ENCODE results near the gene PSMB9.
"Not testable (repeated sequence)": the region's sequence is repeated elsewhere in the genome, so short reads cannot be mapped to it uniquely, and the experiment has no call there.

Gene PSMB9

GRCh38 chr6:32853541-32854375 lies at the start of gene PSMB9, which contains the start of gene TAP1:
Gene PSMB9, plus strand, starts transcription at chr6:32854192. Its CDS starts 38 bp downstream, at chr6:32854230.
Gene TAP1, minus strand, starts transcription at chr6:32853704. Its CDS starts 68 bp downstream, at chr6:32853636.
- peak; percentile 94 for DNase-seq

GRCh38 chr6:32805404-32805803 lies 48.6 kb upstream of the PSMB9 start:
- DNase-seq: not testable (repeated sequence)

- no peak for DNase-seq
Observed at GRCh38 chr6:32807020-32807580, 46.9 kb upstream of the PSMB9 start.

- no peak for DNase-seq
Observed at GRCh38 chr6:32809171-32809570, 44.8 kb upstream of the PSMB9 start.

DNA sequence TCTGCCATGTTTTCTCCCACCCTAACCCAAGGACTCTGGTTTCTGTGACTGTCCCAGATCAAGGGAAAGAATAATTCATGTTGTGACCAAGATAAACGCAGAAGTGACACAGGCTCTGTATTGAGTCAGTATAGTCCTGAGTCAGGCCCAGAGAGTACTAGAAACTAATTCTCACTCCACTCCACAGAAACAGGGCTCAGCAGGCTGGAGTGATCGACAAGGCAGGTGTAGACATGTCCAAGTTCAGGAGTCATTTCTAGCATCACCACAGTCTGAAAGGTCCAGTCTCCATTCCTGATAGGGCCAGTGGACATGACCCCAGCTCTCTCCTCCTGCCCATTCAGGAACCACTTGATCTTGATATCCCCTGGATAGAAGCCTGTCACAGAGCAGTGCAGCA lies 39.8 kb upstream of the PSMB9 start:
- DNase-seq: no peak

DNA sequence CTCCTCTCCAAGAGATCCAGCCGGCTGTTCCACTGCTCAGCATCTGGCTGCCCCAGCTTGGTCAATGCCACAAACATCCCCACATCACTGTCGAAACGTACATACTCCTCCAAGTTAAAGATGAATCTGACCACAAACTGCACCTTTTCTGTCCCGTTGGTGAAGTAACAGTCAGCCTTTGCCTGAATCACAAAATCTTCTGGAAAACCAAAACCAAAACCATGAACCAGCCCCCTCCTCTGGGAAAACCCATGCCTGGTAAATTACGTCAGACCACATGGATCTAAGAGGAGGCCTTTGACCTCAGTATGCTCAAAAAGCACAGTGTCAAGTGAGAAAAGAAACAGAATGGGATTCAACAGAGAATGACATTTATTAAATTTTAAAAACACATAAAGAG lies 38.9 kb upstream of the PSMB9 start:
- no peak for DNase-seq

DNA sequence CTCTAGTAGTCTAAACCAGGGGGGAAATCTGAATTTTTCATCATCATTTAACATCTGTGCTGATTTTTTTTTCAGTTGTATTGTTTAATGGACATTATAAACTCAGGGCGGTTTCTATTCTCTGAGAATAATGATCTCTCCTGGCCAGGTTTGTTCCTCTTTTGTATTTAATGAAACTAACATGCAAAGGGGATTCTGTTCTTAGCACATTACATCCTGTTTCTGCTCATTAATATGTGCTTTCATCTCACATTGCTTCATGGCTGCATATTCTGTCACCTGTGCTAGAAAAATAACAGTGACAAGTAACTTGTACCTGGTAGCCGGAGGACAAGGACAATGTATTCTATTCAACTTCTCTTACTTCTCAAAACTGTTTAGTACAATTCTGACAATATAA lies 38.0 kb upstream of the PSMB9 start:
- no peak for DNase-seq

DNA sequence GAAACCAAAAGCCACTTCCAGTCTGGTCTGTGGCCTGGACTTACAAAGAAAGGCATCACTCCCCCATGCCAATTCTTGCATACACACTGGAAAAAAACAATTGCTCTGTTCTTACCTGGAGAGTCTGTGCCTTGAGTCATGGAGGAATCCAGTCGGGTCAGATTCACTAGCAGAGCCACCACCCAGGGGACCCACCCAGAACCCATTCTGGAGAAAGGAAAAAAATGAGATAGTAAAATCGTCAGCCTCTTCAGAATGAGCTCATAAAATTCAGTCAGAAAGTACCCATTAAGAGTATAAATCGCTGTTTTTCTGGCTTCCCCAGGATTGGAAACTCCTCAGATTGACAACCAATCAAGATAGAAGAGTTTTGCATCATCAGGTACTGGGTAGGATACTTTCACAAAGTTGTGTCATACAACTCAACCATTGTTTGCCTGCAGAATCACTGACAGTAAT lies 37.2 kb upstream of the PSMB9 start, which contains the start of gene HLA-DOB:
Gene HLA-DOB (minus strand): TSS at position 257 of the 459 bp plus-strand sequence. CDS start 51 bp downstream, at position 206.
- no peak for DNase-seq

GRCh38 chr6:32818867-32819266 lies 35.1 kb upstream of the PSMB9 start:
- DNase-seq: no peak

DNA sequence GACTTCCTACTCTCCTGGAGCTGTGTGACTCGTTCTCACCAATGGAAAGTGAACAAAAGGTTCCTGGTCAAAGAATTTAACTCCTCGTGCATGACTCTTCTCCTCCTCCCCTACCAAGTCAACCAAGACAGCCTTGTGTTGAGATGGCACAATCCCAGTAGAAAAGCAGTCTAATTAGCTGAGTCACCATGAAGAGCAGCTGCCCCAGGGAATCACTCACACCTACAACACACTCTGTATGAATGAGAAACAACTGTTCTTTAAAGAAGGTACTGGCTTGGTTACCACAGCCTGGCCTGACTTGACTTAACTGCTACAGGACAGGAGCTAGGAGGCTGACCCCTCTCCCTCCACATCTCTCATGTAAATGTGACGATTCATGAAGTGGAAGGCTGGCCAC lies 34.3 kb upstream of the PSMB9 start:
- no peak for DNase-seq

GRCh38 chr6:32825966-32826365 lies 28.0 kb upstream of the PSMB9 start:
- no peak for DNase-seq

DNA sequence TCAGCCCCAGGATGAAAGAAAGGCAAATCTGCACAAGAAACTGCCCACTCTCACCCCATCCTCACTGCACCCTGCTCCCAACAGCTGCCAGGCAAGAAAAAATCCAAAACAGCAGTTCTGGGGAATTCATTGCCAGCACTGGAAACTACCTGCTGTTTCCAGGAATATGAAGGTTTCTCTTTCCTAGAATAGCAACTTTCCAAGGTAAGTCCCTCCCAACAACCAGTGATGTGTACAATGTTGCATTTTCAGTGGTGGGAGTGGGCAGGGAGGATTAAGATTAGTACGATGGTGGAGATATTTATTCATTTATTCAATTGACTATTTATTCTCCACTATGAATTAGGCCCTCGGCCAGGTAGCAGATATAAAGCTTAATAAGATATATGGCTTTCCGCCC lies 27.0 kb upstream of the PSMB9 start:
- DNase-seq: no peak

GRCh38 chr6:32829495-32829894 lies 24.5 kb upstream of the PSMB9 start:
- no peak for DNase-seq

DNA sequence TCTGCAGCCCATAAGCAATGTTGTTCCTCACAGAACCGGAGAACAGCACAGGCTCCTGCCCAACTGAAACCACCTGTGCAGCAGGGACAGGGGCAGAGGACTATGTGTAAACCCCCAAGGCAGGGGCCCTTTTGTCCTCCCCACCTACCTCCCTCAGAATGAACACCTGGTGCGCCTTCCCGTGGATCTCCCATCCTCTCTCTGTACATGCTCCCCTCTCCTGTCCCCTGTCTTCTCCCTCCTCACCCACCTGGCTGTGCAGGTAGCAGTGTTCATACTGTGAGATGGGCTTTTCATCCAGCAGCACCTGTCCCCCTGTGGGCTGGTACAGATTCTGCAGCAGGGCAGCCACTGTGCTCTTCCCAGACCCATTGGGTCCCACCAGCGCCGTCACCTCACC lies 24.0 kb upstream of the PSMB9 start:
- DNase-seq: no peak

DNA sequence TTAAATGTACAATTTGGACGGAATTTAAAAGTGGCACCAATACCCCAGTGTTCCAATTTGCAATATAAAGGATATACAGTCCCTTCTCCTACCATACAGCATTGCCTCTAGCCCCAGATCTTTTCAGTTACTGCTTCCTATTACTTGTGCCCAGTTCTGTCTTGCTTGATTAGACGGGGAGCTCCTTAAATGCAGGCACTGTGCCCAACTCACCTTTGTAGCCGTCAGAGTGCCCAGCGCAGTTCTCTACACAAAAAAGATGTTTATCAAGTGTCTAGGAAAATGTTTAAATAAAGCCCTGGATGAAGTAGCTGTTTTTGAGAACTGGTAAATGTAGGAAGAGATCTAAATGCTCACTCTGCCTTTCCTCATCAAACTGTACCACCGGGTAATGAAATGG lies 23.1 kb upstream of the PSMB9 start:
- DNase-seq: no peak

- DNase-seq: no peak
Observed at GRCh38 chr6:32832535-32832934, 21.5 kb upstream of the PSMB9 start.

DNA sequence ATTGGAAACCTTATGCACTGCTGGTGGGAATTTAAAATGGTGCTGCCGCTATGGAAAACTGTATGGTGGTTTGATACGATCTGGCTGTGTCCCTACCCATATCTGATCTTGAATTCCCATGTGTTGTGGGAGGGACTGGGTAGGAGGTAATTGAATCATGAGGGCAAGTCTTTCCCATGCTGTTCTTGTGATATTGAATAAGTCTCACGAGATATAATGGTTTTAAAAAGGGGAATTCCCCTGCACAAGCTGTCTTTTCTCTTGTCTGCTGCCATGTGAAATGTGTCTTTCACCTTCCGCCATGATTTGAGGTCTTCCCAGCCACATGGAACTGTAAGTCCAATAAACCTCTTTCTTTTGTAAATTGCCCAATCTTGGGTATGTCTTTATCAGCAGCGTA lies 20.3 kb upstream of the PSMB9 start:
- no peak for DNase-seq

- DNase-seq: no peak
Observed at GRCh38 chr6:32835167-32835893, 18.7 kb upstream of the PSMB9 start.

DNA sequence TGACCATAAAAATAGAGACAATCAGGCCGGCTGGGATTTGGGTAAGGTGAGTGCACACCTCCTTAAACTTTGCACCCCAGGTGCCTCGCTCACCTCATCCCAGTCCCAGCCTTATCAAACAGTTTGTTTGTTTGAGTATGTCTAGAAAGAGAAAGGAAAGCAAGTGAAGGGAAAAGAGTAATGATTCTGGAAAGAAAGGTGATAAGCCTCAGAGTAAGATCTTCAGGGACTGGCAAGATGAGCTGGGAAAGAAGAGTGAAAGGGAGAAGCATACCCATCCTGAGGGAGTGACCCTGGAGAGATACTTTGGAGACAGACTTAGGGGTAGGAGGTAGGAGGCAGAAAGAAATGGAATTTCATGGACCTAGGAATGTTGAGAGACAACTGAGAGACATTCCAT lies 17.1 kb upstream of the PSMB9 start:
- no peak for DNase-seq

DNA sequence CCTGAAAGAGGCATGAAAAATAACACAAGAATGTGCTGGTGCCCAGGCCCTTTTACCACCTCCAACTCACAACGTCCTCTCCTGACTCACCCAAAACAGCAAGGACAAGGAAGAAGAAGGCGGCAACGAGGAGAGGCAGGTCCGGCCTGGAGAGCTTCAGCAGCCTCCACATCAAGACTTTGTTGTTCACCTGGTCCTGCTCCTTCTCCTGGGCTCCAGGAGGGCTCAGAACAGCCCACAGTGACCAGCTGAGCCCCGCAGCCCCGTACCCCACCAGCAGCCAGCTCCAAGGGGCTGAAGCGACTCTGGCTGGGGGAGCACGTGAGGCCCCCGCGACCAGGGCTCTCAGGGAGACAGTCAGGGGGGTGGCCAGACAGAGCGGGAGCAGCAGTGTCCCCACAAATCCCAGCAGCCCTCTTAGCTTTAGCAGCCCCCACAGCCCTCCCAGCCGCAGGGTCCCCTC lies 16.3 kb upstream of the PSMB9 start:
- no peak for DNase-seq

- DNase-seq: peak; percentile 96
Observed at GRCh38 chr6:32838114-32838958, 15.7 kb upstream of the PSMB9 start, which contains the start of gene TAP2. Gene TAP2, minus strand, starts transcription at chr6:32838739. Its CDS starts 506 bp downstream, at chr6:32838233.

GRCh38 chr6:32839356-32839755 lies 14.6 kb upstream of the PSMB9 start:
- no peak for DNase-seq

Measured in left hindlimb (tissue), 1 donor.